GM19467 (cell line): ENCODE results near the gene C12orf76.
"Not testable (repeated sequence)": the region's sequence is repeated elsewhere in the genome, so short reads cannot be mapped to it uniquely, and the experiment has no call there.

Source experiments
- ATAC-seq: cut with Tn5 transposase; IDR thresholded peaks from one replicate; pipeline ENCODE4 v1.9.1; 2021; ENCODE audit warnings: mild to moderate bottlenecking, moderate library complexity; ENCODE audit not compliant: unreplicated experiment

Gene C12orf76, protein sequence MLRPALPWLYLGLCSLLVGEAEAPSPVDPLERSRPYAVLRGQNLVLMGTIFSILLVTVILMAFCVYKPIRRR

DNA sequence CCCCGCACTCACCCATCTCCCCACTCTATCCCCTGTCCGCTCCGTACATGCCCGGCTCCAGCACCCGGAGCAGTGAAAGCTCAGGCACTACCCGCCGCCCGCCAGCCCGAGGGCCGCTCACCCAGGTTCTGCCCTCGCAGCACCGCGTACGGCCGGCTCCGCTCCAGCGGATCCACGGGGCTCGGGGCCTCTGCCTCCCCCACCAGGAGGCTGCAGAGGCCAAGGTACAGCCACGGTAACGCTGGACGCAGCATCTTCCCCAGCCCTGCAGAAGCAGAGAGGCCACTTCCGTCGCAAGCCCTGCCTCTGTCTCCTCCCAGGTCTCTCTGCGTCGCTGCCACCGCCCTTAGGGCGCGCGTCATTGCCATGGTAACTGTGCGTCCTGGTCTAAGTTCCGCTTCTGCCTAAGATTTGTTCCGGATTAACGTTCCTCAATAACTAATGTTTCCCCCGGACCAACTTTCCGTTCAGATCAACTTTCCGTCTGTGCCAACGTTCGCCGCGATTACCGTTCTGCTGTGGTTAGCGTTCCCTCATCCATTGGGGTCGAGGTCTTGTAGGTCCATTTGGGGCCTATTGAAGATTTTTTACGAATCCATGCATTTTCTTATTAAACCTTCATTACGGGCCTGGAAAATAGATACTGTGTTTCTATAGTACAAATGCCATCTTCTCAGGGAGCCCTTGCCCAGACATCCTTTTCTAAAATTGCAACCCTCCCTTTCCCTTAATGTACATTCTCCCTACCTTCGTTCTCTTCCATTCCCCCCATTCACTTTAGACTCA lies at the start of gene C12orf76:
TSS of gene C12orf76 (minus strand) at position 281 of the 786 bp plus-strand sequence. CDS start at position 254, 27 bp downstream.
- ATAC-seq: peak; percentile 99

DNA sequence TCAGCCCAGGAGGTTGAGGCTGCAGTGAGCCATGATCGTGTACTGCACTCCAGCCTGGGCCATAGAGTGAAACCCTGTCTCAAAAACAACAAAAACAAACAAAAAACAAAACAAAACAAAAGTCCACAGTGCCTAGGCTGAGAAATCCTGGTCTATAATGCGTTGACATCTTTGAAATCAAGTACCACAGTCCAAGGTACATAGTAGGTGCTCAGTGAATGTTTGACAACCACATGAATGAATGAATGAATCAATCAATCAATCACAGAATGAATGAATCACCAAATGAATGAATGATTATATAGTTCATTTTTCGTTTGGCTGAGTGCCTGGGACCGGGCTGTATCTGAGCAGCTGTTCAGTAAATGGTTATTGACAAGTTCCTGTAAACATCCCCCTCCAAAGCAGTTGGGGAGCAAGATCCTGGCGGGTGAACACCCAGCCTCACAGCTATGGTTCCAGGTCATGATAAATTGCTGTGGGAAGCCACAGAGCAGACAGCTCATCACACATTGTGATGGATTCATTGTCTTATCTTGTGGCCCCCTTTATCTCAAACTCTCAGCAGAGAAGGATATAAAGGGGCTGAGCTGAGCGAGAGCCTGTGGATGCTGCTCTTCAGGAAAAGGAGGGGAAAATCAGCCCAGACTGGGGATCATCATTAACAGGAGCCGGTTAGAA lies 45.4 kb upstream of the C12orf76 start:
- no peak for ATAC-seq

DNA sequence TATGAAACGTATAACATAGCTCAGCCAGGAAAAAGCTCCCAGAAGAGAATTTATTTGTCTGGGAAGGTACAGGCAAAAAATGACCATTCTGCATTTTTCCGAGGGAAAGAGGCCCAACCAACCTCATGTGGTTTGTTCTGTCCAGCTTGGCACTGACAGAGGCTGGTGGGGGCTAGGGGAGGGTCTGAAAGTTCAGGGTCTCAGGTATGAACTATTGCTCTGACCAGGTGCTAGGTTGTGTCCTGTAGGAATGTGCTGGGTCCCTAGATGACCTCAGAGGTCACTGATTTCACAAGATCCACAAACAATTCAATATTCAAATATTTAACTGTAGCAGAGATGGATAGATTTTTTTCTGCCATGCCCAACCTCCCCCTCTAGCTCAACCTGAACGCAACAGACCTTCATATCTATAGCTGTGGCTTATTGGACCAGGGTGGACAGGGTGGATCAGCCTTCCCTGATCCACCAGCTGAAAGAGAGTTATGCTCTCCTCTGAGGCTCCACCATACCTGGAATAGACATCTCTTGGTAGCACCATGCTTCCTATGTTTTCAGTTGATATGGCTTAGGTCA lies 42.9 kb upstream of the C12orf76 start:
- no peak for ATAC-seq

DNA sequence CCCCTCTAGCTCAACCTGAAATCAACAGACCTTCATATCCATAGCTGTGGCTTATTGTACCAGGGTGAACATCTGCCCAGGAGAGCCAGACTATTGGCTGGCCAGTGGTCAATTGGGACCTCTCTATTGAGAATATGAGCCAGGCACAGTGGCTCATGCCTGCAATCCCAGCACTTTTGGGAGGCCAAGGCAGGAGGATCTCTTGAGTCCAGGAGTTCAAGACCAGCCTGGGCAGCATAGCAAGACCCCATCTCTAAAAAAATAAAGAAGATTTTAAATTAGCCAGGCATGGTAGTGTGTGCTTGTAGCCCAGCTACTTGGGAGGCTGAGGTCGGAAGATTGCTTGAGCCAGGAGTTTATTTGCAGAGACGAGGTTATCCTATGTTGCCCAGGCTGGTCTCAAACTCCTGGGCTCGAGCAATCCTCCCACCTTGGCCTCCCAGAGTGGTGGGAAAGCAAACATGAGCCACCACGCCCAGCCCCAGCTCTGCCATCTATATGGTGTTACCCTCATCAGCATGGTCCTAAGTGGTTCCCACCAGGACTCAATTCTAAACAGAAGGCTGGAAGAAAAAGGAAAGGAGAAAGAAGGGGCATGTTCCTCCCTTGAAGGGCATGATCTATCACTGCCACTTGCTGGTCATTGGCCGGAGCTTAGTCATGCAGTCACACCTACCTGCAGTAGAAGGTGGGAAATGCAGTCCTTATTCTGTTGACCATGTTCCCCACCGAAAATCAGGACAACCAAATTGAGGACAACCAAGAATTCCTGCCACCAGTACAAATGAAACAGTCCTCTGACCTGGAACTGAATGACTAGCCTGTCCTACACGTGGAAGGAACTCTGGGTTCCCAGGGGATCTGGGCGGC lies 42.2 kb upstream of the C12orf76 start:
- ATAC-seq: no peak

DNA sequence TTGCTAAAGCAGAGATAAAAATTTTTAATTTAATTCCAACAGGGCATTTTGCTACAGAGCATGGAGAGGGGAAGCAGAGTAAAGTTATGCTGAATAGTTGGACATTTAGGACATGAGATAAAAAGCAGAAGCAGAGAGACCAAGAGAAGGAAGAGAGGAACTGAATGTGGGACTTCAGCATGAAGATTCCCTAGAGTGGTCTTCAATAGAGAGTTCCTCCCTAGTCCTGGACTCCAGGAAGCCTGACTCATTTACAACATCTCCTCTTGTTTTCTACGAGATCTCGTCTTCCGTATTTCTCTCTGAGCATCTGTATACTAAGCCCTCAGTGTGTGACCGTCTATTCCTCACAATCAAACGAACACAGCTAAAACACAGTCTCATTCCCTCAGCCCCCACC lies 40.6 kb upstream of the C12orf76 start:
- no peak for ATAC-seq

DNA sequence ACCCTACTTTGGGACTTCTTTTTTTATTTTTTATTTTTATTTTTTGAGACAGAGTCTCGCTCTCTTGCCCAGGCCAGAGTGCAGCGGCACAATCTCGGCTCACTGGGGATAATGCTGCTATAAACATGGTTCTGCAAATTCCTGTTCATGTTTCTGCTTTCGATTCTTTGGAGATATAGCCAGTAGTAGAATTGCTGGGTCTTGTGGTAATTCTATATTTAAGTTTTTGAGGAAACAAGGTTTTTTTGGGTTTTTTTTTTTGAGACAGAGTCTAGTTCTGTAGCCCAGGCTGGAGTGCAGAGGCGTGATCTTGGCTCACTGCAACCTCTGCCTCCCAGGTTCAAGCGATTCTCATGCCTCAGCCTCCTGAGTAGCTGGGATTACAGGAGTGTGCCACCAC lies 39.9 kb upstream of the C12orf76 start:
- not testable (repeated sequence) for ATAC-seq

DNA sequence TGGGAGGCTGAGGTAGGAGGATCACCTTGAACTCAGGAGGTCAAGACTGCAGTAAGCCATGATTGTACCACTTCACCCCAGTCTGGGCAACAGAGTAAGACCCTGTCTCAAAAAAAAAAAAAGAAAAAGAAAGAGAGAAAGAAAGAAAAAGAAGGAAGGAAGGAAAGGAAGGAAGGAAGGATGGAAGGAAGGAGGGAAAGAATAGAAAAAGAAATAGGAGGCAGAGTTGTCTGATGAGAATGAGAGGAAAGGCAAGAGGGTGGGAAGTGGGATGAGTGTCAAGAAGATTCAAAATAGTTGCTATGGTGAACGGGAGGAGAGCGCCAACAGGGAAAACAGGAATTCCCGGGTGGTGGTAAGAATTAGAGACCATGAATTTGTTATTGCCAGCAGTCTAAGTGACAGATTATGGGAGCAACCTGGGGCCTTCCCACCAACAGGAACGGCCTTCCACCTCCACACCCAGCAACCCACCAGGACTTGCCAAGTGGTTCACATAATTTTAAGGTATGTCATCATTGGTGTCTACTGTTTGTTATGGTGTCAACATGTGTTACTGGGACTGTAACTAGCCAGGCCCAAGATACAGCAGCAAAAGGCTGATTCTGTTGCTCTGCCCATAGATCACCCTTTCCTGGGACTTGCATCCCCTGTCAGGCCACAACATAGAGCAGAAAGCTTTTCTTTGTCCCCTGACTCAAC lies 36.1 kb upstream of the C12orf76 start:
- no peak for ATAC-seq

DNA sequence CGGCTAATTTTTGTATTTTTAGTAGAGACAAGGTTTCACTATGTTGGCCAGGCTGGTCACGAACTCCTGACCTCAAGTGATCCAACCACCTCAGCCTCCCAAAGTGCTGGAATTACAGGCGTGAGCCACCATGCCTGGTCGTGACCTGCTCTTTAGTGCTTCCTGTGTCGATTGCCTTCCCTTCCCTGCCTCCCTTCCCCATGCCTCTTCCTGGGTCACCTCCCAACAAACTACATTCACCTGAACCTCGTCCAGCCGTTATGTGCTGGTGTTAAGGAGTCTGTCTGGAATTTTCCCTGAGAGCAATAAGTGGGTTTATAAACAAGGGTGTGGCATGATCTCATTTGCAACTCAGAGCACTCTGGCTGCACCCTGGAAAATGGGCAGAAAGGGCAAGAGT lies 32.1 kb upstream of the C12orf76 start:
- no peak for ATAC-seq

DNA sequence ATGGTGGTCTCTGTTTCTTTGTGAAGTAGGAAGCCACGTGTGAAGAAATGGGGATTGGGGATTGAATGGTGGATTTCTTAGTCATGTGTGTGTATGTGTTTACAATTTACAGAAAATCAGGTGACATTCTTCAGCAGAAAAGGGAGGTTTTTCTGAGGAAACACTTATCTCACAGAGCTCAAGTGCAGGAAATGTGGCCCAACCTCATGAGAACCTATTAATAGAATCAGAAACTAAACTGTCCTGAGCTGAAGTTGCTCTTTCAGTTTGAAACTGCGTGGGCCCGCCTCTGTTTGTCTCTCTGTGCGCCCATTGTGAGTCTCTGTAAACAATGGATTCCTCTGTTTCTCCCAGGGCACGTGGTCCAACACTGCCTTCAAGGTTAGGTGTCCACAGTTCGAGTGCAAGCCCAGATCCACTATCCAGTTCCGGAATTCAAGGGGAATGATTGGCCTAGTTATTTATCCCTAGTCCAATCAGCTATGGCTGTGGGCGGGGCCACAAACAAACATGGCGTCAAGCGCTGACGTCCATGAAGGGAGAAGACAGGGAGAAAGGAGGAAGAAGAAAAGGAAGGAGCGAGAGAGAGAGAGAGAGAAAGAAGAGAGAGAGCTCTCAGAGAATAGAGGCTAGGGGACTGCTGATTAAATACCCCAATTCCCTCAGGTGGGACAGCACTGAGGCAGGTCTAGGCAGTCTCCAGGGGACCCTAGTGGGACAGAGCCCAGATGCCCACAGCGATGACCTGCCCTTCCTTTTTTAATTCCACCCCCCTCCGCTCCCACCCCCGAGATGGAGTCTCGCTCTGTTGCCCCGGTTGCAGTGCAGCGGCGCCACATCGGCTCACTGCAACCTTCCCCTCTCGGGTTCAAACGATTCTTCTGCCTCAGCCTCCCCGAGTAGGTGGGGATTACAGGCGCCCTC lies 31.4 kb upstream of the C12orf76 start:
- ATAC-seq: peak; percentile 72

DNA sequence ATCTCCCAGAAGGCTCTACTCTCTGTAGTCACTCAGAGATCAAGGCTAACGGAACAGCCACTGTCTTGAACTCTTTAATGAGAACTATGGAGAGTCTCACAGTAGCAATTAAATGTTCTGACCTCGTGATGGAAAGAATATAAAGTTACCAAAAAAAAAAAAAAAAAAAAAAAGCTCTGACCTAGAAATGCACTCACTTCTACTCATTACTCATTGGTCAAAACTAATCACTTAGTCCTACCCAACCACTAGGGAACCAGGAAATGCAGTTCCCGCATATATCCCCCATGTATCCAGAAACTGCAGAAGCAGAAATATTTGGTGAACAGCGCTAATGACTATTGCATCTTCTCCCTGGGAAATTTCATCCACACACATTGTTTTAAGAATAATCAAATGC lies 29.5 kb upstream of the C12orf76 start:
- ATAC-seq: no peak

DNA sequence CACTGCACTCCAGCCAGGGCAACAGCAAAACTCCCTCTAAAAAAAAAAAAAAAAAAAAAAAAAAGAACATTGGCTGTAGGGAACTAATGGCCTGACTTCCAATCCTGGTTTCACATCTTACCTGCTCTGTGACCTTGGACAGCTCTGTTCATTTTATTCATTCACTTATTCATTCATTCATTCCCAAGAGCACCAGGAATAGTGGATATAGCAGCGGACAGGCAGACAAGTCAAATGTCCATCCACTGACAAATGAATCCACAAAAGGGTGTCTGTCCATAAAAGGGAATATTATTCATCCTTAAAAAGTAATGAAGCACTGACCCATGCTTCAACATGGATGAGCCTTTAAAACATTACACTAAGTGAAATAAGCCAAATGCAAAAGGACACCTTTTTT lies 27.6 kb upstream of the C12orf76 start:
- no peak for ATAC-seq

DNA sequence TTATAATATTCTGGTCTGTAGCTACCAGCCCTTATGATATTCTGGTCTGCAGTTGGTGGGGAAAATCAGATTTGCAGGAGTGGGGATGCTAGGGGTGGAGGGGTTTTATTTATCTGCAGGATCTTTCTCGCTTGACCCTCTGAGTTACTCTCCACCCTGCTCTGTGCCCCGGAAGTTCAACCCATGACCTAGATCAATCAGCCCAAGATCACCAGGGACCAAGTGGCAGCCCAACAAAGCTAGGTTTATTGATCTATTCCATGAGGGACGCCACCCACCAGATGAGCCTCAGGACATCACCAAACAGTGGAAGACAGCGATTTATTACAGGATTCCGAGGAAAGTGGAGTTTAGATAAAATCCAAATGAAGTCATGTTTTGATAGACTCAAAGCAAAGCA lies 25.8 kb upstream of the C12orf76 start:
- ATAC-seq: no peak

DNA sequence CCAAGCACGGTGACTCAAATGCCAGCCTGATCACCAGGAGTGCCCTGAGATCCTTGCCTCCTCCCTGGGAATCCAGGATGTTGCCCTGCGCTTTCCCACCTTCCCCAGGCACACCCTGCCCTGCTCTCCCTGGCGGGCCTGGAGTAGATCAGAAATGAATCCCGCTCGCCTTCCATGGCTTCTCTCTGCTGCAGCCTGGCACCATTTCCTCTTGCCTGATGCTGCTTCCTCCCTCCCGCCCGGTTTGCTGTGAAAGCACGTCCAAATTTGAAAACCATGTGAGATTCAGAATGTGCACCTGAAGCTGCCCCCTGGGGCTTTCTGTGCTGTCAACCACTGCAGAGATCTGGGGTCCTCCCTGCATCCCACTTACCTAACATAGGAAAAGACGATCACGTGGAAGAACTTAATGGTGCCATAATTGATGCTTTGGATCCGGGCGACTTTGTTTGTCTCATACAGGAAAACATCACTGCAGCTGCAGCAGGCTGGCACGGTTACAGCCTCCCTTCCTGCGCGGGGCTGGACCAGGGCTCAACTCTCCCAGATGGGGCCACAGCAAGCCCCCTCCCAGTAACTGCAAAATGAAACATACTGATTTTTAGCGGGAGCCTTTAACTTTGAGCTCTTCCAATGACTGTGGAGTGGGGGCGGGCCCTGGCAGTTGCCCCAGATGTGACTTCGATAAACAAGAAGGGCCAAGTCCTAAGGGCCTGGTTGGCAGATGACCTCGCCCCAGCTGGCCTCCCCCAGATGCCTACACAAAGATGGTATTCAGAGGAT lies 24.9 kb upstream of the C12orf76 start:
- ATAC-seq: no peak

DNA sequence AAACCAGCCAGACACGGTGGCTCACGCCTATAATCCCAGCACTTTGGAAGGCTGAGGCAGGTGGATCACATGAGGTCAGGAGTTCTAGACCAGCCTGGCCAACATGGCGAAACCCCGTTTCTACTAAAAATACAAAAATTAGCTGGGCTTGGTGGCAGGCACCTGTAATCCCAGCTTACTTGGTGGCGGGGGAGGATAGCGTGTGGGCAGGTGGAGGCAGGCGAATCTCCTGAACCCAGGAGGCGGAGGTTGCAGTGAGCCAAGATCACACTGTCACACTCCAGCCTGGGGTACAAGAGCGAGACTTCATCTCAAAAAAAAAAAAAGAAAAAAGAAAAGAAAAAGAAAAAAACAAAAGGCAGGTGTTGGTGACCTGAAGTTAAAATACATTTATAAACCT lies 24.3 kb upstream of the C12orf76 start:
- ATAC-seq: not testable (repeated sequence)

DNA sequence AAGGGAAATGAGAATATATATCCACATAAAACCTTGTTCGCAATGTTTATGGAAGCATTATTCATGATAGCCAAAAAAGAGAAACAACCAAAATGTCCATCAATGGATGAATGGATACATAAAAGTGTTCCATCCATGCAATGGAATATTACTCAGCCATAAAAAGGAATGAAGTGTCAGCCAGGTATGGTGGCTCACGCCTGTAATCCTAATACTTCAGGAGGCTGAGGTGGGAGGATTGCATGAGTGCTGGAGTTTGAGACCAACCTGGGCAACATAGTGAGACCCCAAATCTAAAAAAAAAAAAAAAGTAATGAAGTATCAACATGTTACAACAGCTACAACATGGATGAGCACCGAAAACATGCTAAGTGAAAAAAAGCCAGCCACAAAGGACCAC lies 23.6 kb upstream of the C12orf76 start:
- no peak for ATAC-seq

DNA sequence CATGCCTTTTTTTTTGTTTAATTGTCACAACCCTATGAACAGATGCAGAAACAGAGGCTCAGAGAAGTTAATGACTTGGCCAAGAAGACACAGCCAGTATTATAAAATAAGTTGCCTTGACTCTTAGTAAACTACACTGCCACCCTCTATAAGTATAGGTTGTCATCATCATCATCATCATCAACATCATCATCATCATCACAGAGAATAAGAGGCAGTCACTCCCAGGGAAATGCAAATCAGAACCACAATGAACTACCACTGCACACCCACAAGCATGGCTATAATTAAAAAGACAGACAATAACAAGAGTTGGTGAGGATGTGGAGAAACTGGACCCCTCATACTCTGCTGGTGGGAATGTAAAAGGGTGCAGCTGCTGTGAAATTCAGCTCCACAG lies 23.2 kb upstream of the C12orf76 start:
- ATAC-seq: no peak

DNA sequence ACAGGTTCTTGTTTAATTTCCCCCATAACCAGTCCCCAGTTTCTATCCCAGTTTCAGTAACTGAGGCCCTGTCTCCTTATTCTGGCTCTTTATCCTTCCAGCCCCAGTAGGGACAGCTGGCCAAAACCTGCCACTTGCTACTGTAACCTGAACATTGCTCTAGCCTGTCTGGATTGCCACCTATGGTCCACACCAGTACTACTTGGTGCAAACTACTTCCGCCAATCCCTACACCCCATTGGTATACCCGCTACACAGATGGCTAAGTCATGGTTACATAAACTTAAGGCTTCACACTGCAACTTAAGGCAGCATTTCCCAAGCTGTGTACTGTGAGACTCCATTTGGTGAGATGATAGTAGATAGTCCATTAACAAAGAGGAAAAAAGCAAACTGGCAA lies 20.3 kb upstream of the C12orf76 start:
- no peak for ATAC-seq

DNA sequence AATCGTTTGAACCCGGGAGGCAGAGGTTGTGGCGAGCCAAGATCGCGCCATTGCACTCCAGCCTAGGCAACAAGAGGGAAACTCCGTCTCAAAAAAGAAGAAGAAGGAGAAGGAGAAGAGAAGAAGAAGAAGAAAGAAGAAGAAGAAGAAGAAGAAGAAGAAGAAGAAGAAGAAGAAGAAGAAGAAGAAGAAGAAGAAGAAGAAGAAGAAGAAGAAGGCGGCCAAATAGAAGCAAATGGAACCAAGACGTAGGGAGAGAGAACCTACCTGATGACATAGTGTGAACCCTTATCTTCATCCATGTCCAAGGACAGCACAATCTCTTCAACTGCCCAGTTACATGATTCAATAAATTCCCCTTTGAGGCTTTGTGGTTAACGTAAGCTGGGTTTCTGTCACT lies 19.8 kb upstream of the C12orf76 start:
- not testable (repeated sequence) for ATAC-seq

DNA sequence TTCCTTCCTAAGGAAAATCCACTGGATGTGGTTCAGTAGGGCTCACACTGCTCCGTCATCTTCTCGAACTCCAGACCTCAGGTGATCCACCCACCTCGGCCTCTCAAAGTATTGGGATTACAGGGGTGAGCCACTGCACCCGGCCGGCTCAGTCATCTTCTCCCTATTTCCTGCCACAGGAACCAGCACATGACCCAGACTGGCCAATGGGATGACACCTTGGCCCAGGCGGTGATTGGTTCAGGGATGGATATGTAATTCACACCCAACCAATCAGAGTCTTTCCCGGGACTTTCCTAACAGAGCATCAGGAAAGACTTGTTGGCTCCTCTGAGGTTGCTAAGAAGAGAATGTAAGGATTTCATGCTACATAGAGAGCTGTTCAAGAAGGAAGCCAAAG lies 19.2 kb upstream of the C12orf76 start:
- no peak for ATAC-seq
